HepG2 (cell line): ENCODE data around the gene MPHOSPH8.

Source experiments
- EHMT2 ChIP-seq: fragments of 200-600 bp; sonication (generic); IDR thresholded peaks from 2 replicates; pipeline ENCODE4 v1.7.0; 2017; ENCODE audit warnings: antibody characterized with exemption, low read depth, low read length, borderline replicate concordance
- GABPA ChIP-seq, 2 experiments: IDR thresholded peaks; 2 replicates each; pipeline ENCODE4 v1.6.1; 2011 to 2016; ENCODE audit warnings: low read depth in 2 of 2, low read length in 1 of 2, missing biosample characterization in 1 of 2, missing genetic modification characterization in 1 of 2
- MYC ChIP-seq: sonication (generic); formaldehyde crosslinking; IDR thresholded peaks from 2 replicates; pipeline ENCODE4 v1.9.0; 2021; ENCODE audit warnings: missing genetic modification reagents, borderline replicate concordance
- NCOA1 ChIP-seq: sonication (generic); formaldehyde crosslinking; IDR thresholded peaks from 2 replicates; pipeline ENCODE4 v1.9.0; 2021; ENCODE audit warnings: missing genetic modification reagents
- POLR2A ChIP-seq, 2 experiments: IDR thresholded peaks; 2 replicates each; pipeline ENCODE4 v1.6.1; 2011; ENCODE audit warnings: low read depth in 2 of 2, low read length in 2 of 2, mild to moderate bottlenecking in 1 of 2, moderate library complexity in 1 of 2; ENCODE audit not compliant: insufficient read depth in 1 of 2
- RBAK ChIP-seq: sonication (generic); formaldehyde crosslinking; IDR thresholded peaks from 2 replicates; pipeline ENCODE4 v1.5.1; 2020; ENCODE audit warnings: mild to moderate bottlenecking, missing genetic modification reagents
- SETDB1 ChIP-seq: sonication (generic); formaldehyde crosslinking; IDR thresholded peaks from 2 replicates; pipeline ENCODE4 v1.5.1; 2020; ENCODE audit warnings: missing genetic modification reagents, mild to moderate bottlenecking, borderline replicate concordance
- UBTF ChIP-seq: sonication (generic); formaldehyde crosslinking; IDR thresholded peaks from 2 replicates; pipeline ENCODE4 v1.4.0; 2020; ENCODE audit warnings: mild to moderate bottlenecking, missing genetic modification reagents
- ZNF121 ChIP-seq: sonication (generic); formaldehyde crosslinking; IDR thresholded peaks from 2 replicates; pipeline ENCODE4 v1.5.0; 2020; ENCODE audit warnings: mild to moderate bottlenecking, missing genetic modification reagents
- ZNF224 ChIP-seq: sonication (generic); formaldehyde crosslinking; IDR thresholded peaks from 2 replicates; pipeline ENCODE4 v1.5.0; 2020; ENCODE audit warnings: mild to moderate bottlenecking, missing genetic modification reagents
- ZNF431 ChIP-seq: sonication (generic); formaldehyde crosslinking; IDR thresholded peaks from 2 replicates; pipeline ENCODE4 v1.9.0; 2022; ENCODE audit warnings: missing genetic modification reagents, low read depth, mild to moderate bottlenecking, borderline replicate concordance
- TF ChIP-seq, protein P1 (sequence below): IDR thresholded peaks from 2 replicates; pipeline ENCODE4 v1.6.1; 2016
- TF ChIP-seq, protein P2 (sequence below), 2 experiments: IDR thresholded peaks; 2 replicates each; pipeline ENCODE4 v1.6.1; 2011 to 2012; ENCODE audit warnings: low read length in 2 of 2, borderline replicate concordance in 1 of 2, low read depth in 1 of 2, mild to moderate bottlenecking in 1 of 2, moderate library complexity in 1 of 2

GRCh38 chr13:19720039-19720438 lies 86.6 kb downstream of the MPHOSPH8 start:
- no peak for TF ChIP-seq ZNF224 (CRISPR knock-in tag)
- TF ChIP-seq EHMT2 = no peak
- no peak for TF ChIP-seq ZNF431 (CRISPR knock-in tag)
- TF ChIP-seq, protein P1, sequence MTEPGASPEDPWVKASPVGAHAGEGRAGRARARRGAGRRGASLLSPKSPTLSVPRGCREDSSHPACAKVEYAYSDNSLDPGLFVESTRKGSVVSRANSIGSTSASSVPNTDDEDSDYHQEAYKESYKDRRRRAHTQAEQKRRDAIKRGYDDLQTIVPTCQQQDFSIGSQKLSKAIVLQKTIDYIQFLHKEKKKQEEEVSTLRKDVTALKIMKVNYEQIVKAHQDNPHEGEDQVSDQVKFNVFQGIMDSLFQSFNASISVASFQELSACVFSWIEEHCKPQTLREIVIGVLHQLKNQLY (CRISPR knock-in tag) = no peak
- TF ChIP-seq UBTF (CRISPR knock-in tag) = no peak
- TF ChIP-seq GABPA (IDR thresholded peaks at IDR 0.05; ENCODE audit: low read depth, low read length) = no peak
- TF ChIP-seq GABPA (CRISPR knock-in tag; IDR thresholded peaks at IDR 0.05; ENCODE audit: low read depth) = no peak
- TF ChIP-seq, protein P2, sequence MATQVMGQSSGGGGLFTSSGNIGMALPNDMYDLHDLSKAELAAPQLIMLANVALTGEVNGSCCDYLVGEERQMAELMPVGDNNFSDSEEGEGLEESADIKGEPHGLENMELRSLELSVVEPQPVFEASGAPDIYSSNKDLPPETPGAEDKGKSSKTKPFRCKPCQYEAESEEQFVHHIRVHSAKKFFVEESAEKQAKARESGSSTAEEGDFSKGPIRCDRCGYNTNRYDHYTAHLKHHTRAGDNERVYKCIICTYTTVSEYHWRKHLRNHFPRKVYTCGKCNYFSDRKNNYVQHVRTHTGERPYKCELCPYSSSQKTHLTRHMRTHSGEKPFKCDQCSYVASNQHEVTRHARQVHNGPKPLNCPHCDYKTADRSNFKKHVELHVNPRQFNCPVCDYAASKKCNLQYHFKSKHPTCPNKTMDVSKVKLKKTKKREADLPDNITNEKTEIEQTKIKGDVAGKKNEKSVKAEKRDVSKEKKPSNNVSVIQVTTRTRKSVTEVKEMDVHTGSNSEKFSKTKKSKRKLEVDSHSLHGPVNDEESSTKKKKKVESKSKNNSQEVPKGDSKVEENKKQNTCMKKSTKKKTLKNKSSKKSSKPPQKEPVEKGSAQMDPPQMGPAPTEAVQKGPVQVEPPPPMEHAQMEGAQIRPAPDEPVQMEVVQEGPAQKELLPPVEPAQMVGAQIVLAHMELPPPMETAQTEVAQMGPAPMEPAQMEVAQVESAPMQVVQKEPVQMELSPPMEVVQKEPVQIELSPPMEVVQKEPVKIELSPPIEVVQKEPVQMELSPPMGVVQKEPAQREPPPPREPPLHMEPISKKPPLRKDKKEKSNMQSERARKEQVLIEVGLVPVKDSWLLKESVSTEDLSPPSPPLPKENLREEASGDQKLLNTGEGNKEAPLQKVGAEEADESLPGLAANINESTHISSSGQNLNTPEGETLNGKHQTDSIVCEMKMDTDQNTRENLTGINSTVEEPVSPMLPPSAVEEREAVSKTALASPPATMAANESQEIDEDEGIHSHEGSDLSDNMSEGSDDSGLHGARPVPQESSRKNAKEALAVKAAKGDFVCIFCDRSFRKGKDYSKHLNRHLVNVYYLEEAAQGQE (IDR thresholded peaks at IDR 0.05; ENCODE audit: borderline replicate concordance in 1 of 2, low read depth in 1 of 2, low read length in 2 of 2) = no peak
- no peak for TF ChIP-seq NCOA1 (CRISPR knock-in tag)
- no peak for TF ChIP-seq MYC (CRISPR knock-in tag)
- TF ChIP-seq SETDB1 (CRISPR knock-in tag) = no peak
- no peak for TF ChIP-seq RBAK (CRISPR knock-in tag)
- no peak for TF ChIP-seq POLR2A (IDR thresholded peaks at IDR 0.05; ENCODE audit: insufficient read depth in 1 of 2, low read depth in 2 of 2, low read length in 2 of 2)
- no peak for TF ChIP-seq ZNF121 (CRISPR knock-in tag)
